HepG2 (cell line): Measurements from ENCODE around the gene CAPZA3. TPM values are rescaled to one million over a fixed set of nuclear protein-coding genes. Genes with fewer than 3 reads are reported as not detected.

Source experiments
- ATAC-seq: fragments of 200-7000 bp; cut with Tn5 transposase; 3 replicates; pipeline ENCODE4 v1.9.1; 2020; ENCODE audit warnings: mild to moderate bottlenecking, moderate library complexity
- BruUV-seq: library from RNA; stranded (reverse); fragments of 400-500 nt; replicated peaks from 2 replicates; lab custom pipeline; 2021; lab: Mats Ljungman, UMichigan
- CTCF ChIA-PET: fragments of 300-600 bp; formaldehyde crosslinking; extraction: SDS; loops from one replicate; lab custom pipeline; 2021; ENCODE audit warnings: low total read pairs, inconsistent platforms, low intra/inter-chr PET ratio; lab: Yijun Ruan, JAX
- POLR2A ChIA-PET: fragments of 350-600 bp; sonication (Branson Sonifier 250); formaldehyde crosslinking; loops from one replicate; lab custom pipeline; 2020; ENCODE audit warnings: antibody characterized with exemption, inconsistent platforms; lab: Yijun Ruan, JAX
- DNase-seq: peaks from one replicate; pipeline ENCODE4 v3.0.0-alpha.2; 2015; ENCODE audit warnings: low spot score
- FAIRE-seq: peaks from 3 replicates; lab custom pipeline; 2011; peaks lifted over from hg19 to GRCh38; lab: Jason Lieb, UNC
- H2AFZ ChIP-seq: one replicate; pipeline ENCODE4 v1.6.1; 2011; ENCODE audit warnings: low read length, inconsistent platforms
- H3K27ac ChIP-seq: fragments of 300-600 bp; 3 replicates; pipeline ENCODE4 v1.8.0; 2011; ENCODE audit warnings: mixed run types, mild to moderate bottlenecking, mixed read lengths, low read length, inconsistent platforms; ENCODE audit not compliant: insufficient read depth; ENCODE audit errors: extremely low read length
- H3K27me3 ChIP-seq, 2 experiments: fragments of 200-600 bp in 1 of 2; 2 replicates in 1 of 2; 3 replicates in 1 of 2; pipeline versions ENCODE4 v1.6.0 to v1.8.0; 2011; ENCODE audit warnings: low read length in 2 of 2, mild to moderate bottlenecking in 2 of 2, moderate library complexity in 2 of 2, inconsistent platforms in 1 of 2; ENCODE audit not compliant: insufficient read depth in 2 of 2, control insufficient read depth in 1 of 2
- H3K36me3 ChIP-seq, 2 experiments: fragments of 200-600 bp in 1 of 2; replicated peaks in 1 of 2; 2 replicates in 1 of 2; 3 replicates in 1 of 2; pipeline versions ENCODE4 v1.5.1 to v1.8.0; 2011; ENCODE audit warnings: low read length in 2 of 2, inconsistent platforms in 1 of 2; ENCODE audit not compliant: insufficient read depth in 2 of 2, control insufficient read depth in 1 of 2
- H3K4me1 ChIP-seq: 2 replicates; pipeline ENCODE4 v1.5.1; 2012; ENCODE audit warnings: low read length, inconsistent platforms; ENCODE audit not compliant: insufficient read depth
- H3K4me2 ChIP-seq: 2 replicates; pipeline ENCODE4 v1.6.0; 2011; ENCODE audit warnings: low read depth, low read length, inconsistent platforms
- H3K4me3 ChIP-seq, 3 experiments: fragments of 200-600 bp in 1 of 3; sonication (generic), shearing (Covaris generic) in 1 of 3; replicated peaks in 1 of 3; 2 replicates each; pipeline ENCODE4 v1.5.1; 2011 to 2016; ENCODE audit warnings: low read length in 3 of 3, inconsistent platforms in 2 of 3, low read depth in 2 of 3, mild to moderate bottlenecking in 2 of 3, control low read depth in 1 of 3, mixed read lengths in 1 of 3; ENCODE audit not compliant: insufficient read depth in 1 of 3
- H3K79me2 ChIP-seq: one replicate; pipeline ENCODE4 v1.6.1; 2011; ENCODE audit warnings: low read length, inconsistent platforms; ENCODE audit not compliant: insufficient read depth
- H3K9ac ChIP-seq: 2 replicates; pipeline ENCODE4 v1.6.0; 2011; ENCODE audit warnings: mild to moderate bottlenecking, low read depth, low read length, inconsistent platforms; ENCODE audit not compliant: insufficient read depth
- H3K9me3 ChIP-seq: 2 replicates; pipeline ENCODE4 v1.5.1; 2012; ENCODE audit warnings: mild to moderate bottlenecking, low read length
- H4K20me1 ChIP-seq: 2 replicates; pipeline ENCODE4 v1.6.0; 2011; ENCODE audit warnings: inconsistent platforms, mild to moderate bottlenecking, low read length, moderate library complexity; ENCODE audit not compliant: insufficient read depth
- ATF4 ChIP-seq, 2 experiments: fragments of 450-650 bp in 1 of 2; sonication (generic) in 1 of 2; formaldehyde crosslinking; IDR thresholded peaks; 2 replicates each; pipeline versions ENCODE4 v1.5.0 to v1.8.0; 2020 to 2022; ENCODE audit warnings: mild to moderate bottlenecking in 1 of 2, missing genetic modification reagents in 1 of 2
- CC2D1A ChIP-seq: sonication (generic); formaldehyde crosslinking; IDR thresholded peaks from 2 replicates; pipeline ENCODE4 v1.8.1; 2023; ENCODE audit warnings: mild to moderate bottlenecking, missing genetic modification reagents
- LCORL ChIP-seq, 2 experiments: fragments of 450-650 bp in 1 of 2; sonication (generic) in 1 of 2; formaldehyde crosslinking in 1 of 2; IDR thresholded peaks; 2 replicates each; pipeline versions ENCODE4 v1.5.0 to v1.6.1; 2017 to 2020; ENCODE audit warnings: antibody characterized with exemption in 1 of 2, missing genetic modification reagents in 1 of 2
- SIN3B ChIP-seq: fragments of 150-350 bp; IDR thresholded peaks from 2 replicates; pipeline ENCODE4 v1.6.1; 2014; ENCODE audit warnings: low read length
- SNAPC4 ChIP-seq: sonication (generic); formaldehyde crosslinking; IDR thresholded peaks from 2 replicates; pipeline ENCODE4 v1.4.0; 2020; ENCODE audit warnings: mild to moderate bottlenecking, missing genetic modification reagents
- ZNF34 ChIP-seq: sonication (generic); formaldehyde crosslinking; IDR thresholded peaks from 2 replicates; pipeline ENCODE4 v1.4.0; 2020; ENCODE audit warnings: mild to moderate bottlenecking, missing genetic modification reagents, borderline replicate concordance
- ZNF569 ChIP-seq: sonication (generic); formaldehyde crosslinking; IDR thresholded peaks from 2 replicates; pipeline ENCODE4 v1.5.0; 2020; ENCODE audit warnings: mild to moderate bottlenecking, missing genetic modification reagents, moderate library complexity, borderline replicate concordance
- ZNF674 ChIP-seq: sonication (generic); formaldehyde crosslinking; IDR thresholded peaks from 2 replicates; pipeline ENCODE4 v1.5.0; 2020; ENCODE audit warnings: low read depth, mild to moderate bottlenecking, missing genetic modification reagents
- ZSCAN9 ChIP-seq: IDR thresholded peaks from 2 replicates; pipeline ENCODE4 v1.6.1; 2016; ENCODE audit warnings: borderline replicate concordance
- WGBS: methylation state at CpG from one replicate; pipeline ENCODE4 v1.1.6; 2017; ENCODE audit warnings: low lambda C conversion rate; 5-methylcytosine and 5-hydroxymethylcytosine counted together
- in situ Hi-C: cut with HindIII; loops from 2 replicates; pipeline ENCODE4 v1.10.0; 2017; ENCODE audit warnings: low pct_unique_long_range_greater_than_20kb; ENCODE audit not compliant: extremely low pct_ligation_motif_present
- intact Hi-C: fragments of 100-400 bp; cut with micrococcal nuclease; formaldehyde crosslinking; loops from one replicate; pipeline ENCODE4 v1.10.0; 2022; ENCODE audit not compliant: unreplicated experiment
- polyA plus RNA-seq, 8 experiments: library from polyadenylated mRNA; depleted of rRNA in 3 of 8; stranded (reverse) in 7 of 8; unstranded in 1 of 8; fragments of >200 nt; fragmentation: Illumina TruSeq in 4 of 8; extraction: Trizol in 4 of 8; gene quantifications; 2 replicates each; pipeline versions ENCODE4 v1.2.1 to v1.2.3, GENCODE V29; 2011 to 2016; ENCODE audit warnings: low read depth in 4 of 8, missing spikeins in 1 of 8, mixed read lengths in 1 of 8; ENCODE audit not compliant: insufficient read depth in 1 of 8
- total RNA-seq, 5 experiments: library from RNA; depleted of rRNA; stranded (reverse); fragments of >200 nt; fragmentation: Illumina TruSeq; extraction: Trizol; gene quantifications; 2 replicates each; pipeline ENCODE4 v1.2.3, GENCODE V29; 2016; ENCODE audit warnings: low read depth in 1 of 5
- TF ChIP-seq, protein P1 (sequence below): IDR thresholded peaks from 2 replicates; pipeline ENCODE4 v1.6.1; 2016; ENCODE audit warnings: control low read depth

Gene CAPZA3
- total and polyA plus RNA-seq, 2 of the 13 experiments (the other 11 are each of a cell fraction or from before 2014, with no cell fraction given) = not detected

DNA sequence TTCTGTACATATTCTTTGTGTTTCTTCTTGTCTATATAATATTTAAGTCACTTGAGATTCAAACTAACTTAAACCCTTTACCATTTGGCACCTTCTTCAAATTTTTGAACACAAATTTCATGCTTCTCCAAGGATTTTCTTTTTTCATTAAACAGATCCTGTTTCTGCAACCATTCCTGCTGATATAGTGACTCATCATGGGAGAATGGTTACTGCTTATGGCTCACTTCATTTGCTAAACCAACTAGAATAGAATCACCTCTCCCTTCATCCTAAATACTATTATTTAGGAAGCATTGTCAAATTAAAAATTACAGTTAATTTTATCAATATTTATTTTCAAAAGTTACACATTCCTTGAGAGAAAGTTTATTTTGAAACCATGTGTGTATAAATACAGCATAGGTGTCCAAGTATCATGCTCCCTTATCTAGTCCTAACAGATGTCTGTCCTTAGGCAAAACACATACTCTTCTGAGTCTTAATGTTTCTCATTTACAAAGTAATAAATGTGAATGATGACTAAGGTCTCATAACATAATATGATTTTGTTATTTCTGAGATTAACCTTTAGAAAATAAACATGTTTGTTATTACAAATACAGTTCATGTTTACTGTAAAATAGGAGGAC is 40.8 kb upstream of the CAPZA3 start (continued):
- TF ChIP-seq SNAPC4 (CRISPR knock-in tag) = no peak
- TF ChIP-seq ZNF569 (CRISPR knock-in tag) = no peak
- no peak for TF ChIP-seq ZNF34 (CRISPR knock-in tag)

GRCh38 chr12:18700271-18700670 is 37.6 kb upstream of the CAPZA3 start:
- BruUV-seq = no TSS peak
- FAIRE-seq (no peak), ATAC-seq (no peak), DNase-seq (no peak)
- H3K4me2 ChIP-seq = no peak overlapping the region
- no peak overlapping the region for H3K4me3 ChIP-seq
- H3K79me2 ChIP-seq = no peaks in the 10 kb centered on the region
- in situ Hi-C loops (no loop called here), intact Hi-C loops (no loop called here)
- H3K9me3 ChIP-seq = no peaks in the 10 kb centered on the region
- ChIA-PET CTCF (no interaction called here), POLR2A (no interaction called here)
- H3K27me3 ChIP-seq = no peaks in the 10 kb centered on the region
- H3K4me1 ChIP-seq = no peaks in the 10 kb centered on the region
- H3K9ac ChIP-seq = no peak overlapping the region
- TF ChIP-seq, protein P1, sequence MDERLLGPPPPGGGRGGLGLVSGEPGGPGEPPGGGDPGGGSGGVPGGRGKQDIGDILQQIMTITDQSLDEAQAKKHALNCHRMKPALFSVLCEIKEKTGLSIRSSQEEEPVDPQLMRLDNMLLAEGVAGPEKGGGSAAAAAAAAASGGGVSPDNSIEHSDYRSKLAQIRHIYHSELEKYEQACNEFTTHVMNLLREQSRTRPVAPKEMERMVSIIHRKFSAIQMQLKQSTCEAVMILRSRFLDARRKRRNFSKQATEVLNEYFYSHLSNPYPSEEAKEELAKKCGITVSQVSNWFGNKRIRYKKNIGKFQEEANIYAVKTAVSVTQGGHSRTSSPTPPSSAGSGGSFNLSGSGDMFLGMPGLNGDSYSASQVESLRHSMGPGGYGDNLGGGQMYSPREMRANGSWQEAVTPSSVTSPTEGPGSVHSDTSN = no peak
- no peak for TF ChIP-seq CC2D1A (CRISPR knock-in tag)
- TF ChIP-seq SIN3B = no peak
- no peak for TF ChIP-seq ZNF674 (CRISPR knock-in tag)
- no peak for TF ChIP-seq LCORL (IDR thresholded peaks at IDR 0.05)
- TF ChIP-seq LCORL (CRISPR knock-in tag; IDR thresholded peaks at IDR 0.05) = no peak
- no peak for TF ChIP-seq ZSCAN9 (CRISPR knock-in tag)
- no peak for TF ChIP-seq ATF4 (CRISPR knock-in tag; IDR thresholded peaks at IDR 0.05)
- H4K20me1 ChIP-seq = no peaks in the 10 kb centered on the region
- H3K27ac ChIP-seq = no peak overlapping the region
- no peak overlapping the region for H2AFZ ChIP-seq
- WGBS = 79% methylated on average over 3 of the region's 3 CpGs
- H3K36me3 ChIP-seq = no peaks in the 10 kb centered on the region
